Measurements from ENCODE around the gene PCBP1. TPM values are rescaled to one million over a fixed set of nuclear protein-coding genes. Genes with fewer than 3 reads are reported as not detected.
"Not testable (repeated sequence)": the region's sequence is repeated elsewhere in the genome, so short reads cannot be mapped to it uniquely, and the experiment has no call there.

The PCBP1 gene

GRCh38 chr2:70133491-70134322 is 46.4 kb downstream of the PCBP1 start:
- Histone ChIP-seq H3K23ac (ENCODE audit: low read length in 2 of 2) (peak overlapping the region in 1 of 2 experiments; percentile 63), H2AFZ (ENCODE audit: low read depth, low read length) (no peak overlapping the region), H3K9ac (ENCODE audit: low read length) (peak overlapping the region; percentile 87), H3K4me1 (ENCODE audit: control insufficient read depth, insufficient read depth, low read depth, low read length) (peaks cover 11% of the 10 kb centered on the region), H2BK12ac (ENCODE audit: low read length in 2 of 2) (peak overlapping the region; percentile 94 to 98), H3K4me2 (ENCODE audit: low read length, poor library complexity, severe bottlenecking) (no peak overlapping the region), H3K9me3 (ENCODE audit: control insufficient read depth, low read length) (no peaks in the 10 kb centered on the region), H3K18ac (ENCODE audit: low read depth in 1 of 2, low read length in 2 of 2) (peak overlapping the region; percentile 55 to 89), H3K4me3 (ENCODE audit: insufficient read depth in 1 of 2, low read depth in 1 of 2, low read length in 2 of 2) (no peak overlapping the region), H3K4ac (ENCODE audit: low read depth in 1 of 2, low read length in 2 of 2) (peak overlapping the region; percentile 9 to 40), H2BK15ac (ENCODE audit: low read depth, poor library complexity, severe bottlenecking) (no peak overlapping the region), H3K14ac (ENCODE audit: low read length in 2 of 2) (no peak overlapping the region), H2BK5ac (ENCODE audit: low read depth, low read length, poor library complexity, severe bottlenecking) (no peak overlapping the region), H4K91ac (ENCODE audit: low read length) (peak overlapping the region; percentile 47), H4K8ac (ENCODE audit: low read length) (peak overlapping the region; percentile 91), H3K27me3 (ENCODE audit: control insufficient read depth in 1 of 2, insufficient read depth in 1 of 2, low read length in 2 of 2) (no peaks in the 10 kb centered on the region), H2AK5ac (ENCODE audit: low read length, severe bottlenecking) (peak overlapping the region; percentile 94), H3K79me1 (replicated peaks; ENCODE audit: low read length, poor library complexity, severe bottlenecking) (no peaks in the 10 kb centered on the region), H3K36me3 (ENCODE audit: control insufficient read depth in 1 of 2, insufficient read depth in 2 of 2, low read depth in 1 of 2, low read length in 2 of 2) (no peaks in the 10 kb centered on the region), H2BK120ac (ENCODE audit: low read depth, low read length) (peak overlapping the region; percentile 13), H3K27ac (ENCODE audit: low read length, poor library complexity, severe bottlenecking) (peak overlapping the region; percentile 93)
- 96% methylated on average over 10 of the region's 10 CpGs for WGBS
- DNase-seq = no peak

GRCh38 chr2:70134323-70134983 is 47.2 kb downstream of the PCBP1 start:
- DNase-seq; H3K27ac ChIP-seq (ENCODE audit: low read length, poor library complexity, severe bottlenecking); H3K79me1 ChIP-seq (replicated peaks; ENCODE audit: low read length, poor library complexity, severe bottlenecking); H3K14ac ChIP-seq (ENCODE audit: low read length in 2 of 2); H4K8ac ChIP-seq (ENCODE audit: low read length); H2BK15ac ChIP-seq (ENCODE audit: low read depth, poor library complexity, severe bottlenecking); H2AFZ ChIP-seq (ENCODE audit: low read depth, low read length); H3K9me3 ChIP-seq (ENCODE audit: control insufficient read depth, low read length); H3K4me3 ChIP-seq (ENCODE audit: insufficient read depth in 1 of 2, low read depth in 1 of 2, low read length in 2 of 2); H2BK5ac ChIP-seq (ENCODE audit: low read depth, low read length, poor library complexity, severe bottlenecking); H3K27me3 ChIP-seq (ENCODE audit: control insufficient read depth in 1 of 2, insufficient read depth in 1 of 2, low read length in 2 of 2); H3K9ac ChIP-seq (ENCODE audit: low read length); H3K36me3 ChIP-seq (ENCODE audit: control insufficient read depth in 1 of 2, insufficient read depth in 2 of 2, low read depth in 1 of 2, low read length in 2 of 2); H3K4me2 ChIP-seq (ENCODE audit: low read length, poor library complexity, severe bottlenecking); H3K23ac ChIP-seq (ENCODE audit: low read length in 2 of 2): not testable (repeated sequence)
- Histone ChIP-seq H2BK12ac (ENCODE audit: low read length in 2 of 2) (peak overlapping the region; percentile 70 to 80), H3K4me1 (ENCODE audit: control insufficient read depth, insufficient read depth, low read depth, low read length) (peaks cover 11% of the 10 kb centered on the region), H3K4ac (ENCODE audit: low read depth in 1 of 2, low read length in 2 of 2) (peak overlapping the region in 1 of 2 experiments; percentile 40), H4K91ac (ENCODE audit: low read length) (peak overlapping the region; percentile 20), H3K18ac (ENCODE audit: low read depth in 1 of 2, low read length in 2 of 2) (peak overlapping the region in 1 of 2 experiments; percentile 46), H2BK120ac (ENCODE audit: low read depth, low read length) (peak overlapping the region; percentile 2), H2AK5ac (ENCODE audit: low read length, severe bottlenecking) (peak overlapping the region; percentile 54)
- 95% methylated on average over 9 of the region's 10 CpGs for WGBS

Small RNAs within 50 kb of the gene (small RNA-seq; reads per million reads assigned to genes)
- gene RN7SL470P (ENCODE audit: low read depth) = not detected

Data from mesenchymal stem cell (in vitro differentiated cells and primary cell).